Keratinocyte (primary cell): ENCODE data around the gene TAS2R16. TPM values are rescaled to one million over a fixed set of nuclear protein-coding genes. Genes with fewer than 3 reads are reported as not detected.

Source experiments
- DNase-seq: peaks from one replicate; pipeline ENCODE4 v3.0.0-alpha.2; 2011; ENCODE audit warnings: low read depth, missing footprints, low spot score
- FAIRE-seq: peaks from 2 replicates; lab custom pipeline; 2011; peaks lifted over from hg19 to GRCh38; lab: Jason Lieb, UNC
- H2AFZ ChIP-seq: 2 replicates; pipeline ENCODE4 v1.6.0; 2012; ENCODE audit warnings: low read length, control low read depth, inconsistent platforms; ENCODE audit not compliant: control insufficient read depth
- H3K27ac ChIP-seq: 2 replicates; pipeline ENCODE4 v1.5.1; 2011; ENCODE audit warnings: low read length; ENCODE audit not compliant: control insufficient read depth, insufficient read depth
- H3K27me3 ChIP-seq: 3 replicates; pipeline ENCODE4 v1.6.0; 2011; ENCODE audit warnings: low read length; ENCODE audit not compliant: control insufficient read depth, insufficient read depth; ENCODE audit errors: extremely low read depth
- H3K36me3 ChIP-seq, 2 experiments: 2 replicates in 1 of 2; 3 replicates in 1 of 2; pipeline ENCODE4 v1.5.1; 2011; ENCODE audit warnings: low read length in 2 of 2, mild to moderate bottlenecking in 1 of 2; ENCODE audit not compliant: control insufficient read depth in 2 of 2, insufficient read depth in 2 of 2; ENCODE audit errors: extremely low read depth in 1 of 2
- H3K4me1 ChIP-seq: 3 replicates; pipeline ENCODE4 v1.5.1; 2011; ENCODE audit warnings: low read length; ENCODE audit not compliant: control insufficient read depth, insufficient read depth; ENCODE audit errors: extremely low read depth
- H3K4me2 ChIP-seq: 3 replicates; pipeline ENCODE4 v1.6.0; 2011; ENCODE audit warnings: low read depth, low read length; ENCODE audit not compliant: control insufficient read depth, insufficient read depth; ENCODE audit errors: extremely low read depth
- H3K4me3 ChIP-seq, 3 experiments: fragments of 200-600 bp in 1 of 3; sonication (generic) in 1 of 3; 2 replicates in 2 of 3; 3 replicates in 1 of 3; pipeline ENCODE4 v1.5.1; 2011 to 2016; ENCODE audit warnings: low read length in 3 of 3, mild to moderate bottlenecking in 3 of 3, control low read depth in 2 of 3, inconsistent platforms in 1 of 3, low read depth in 1 of 3, mixed read lengths in 1 of 3, mixed run types in 1 of 3, moderate library complexity in 1 of 3; ENCODE audit not compliant: control insufficient read depth in 2 of 3, insufficient read depth in 2 of 3; ENCODE audit errors: extremely low read depth in 1 of 3
- H3K79me2 ChIP-seq: 2 replicates; pipeline ENCODE4 v1.6.0; 2012; ENCODE audit warnings: low read length; ENCODE audit not compliant: control insufficient read depth, insufficient read depth
- H3K9ac ChIP-seq: 3 replicates; pipeline ENCODE4 v1.6.0; 2011; ENCODE audit warnings: low read length; ENCODE audit not compliant: control insufficient read depth, insufficient read depth; ENCODE audit errors: extremely low read depth
- H3K9me1 ChIP-seq: 3 replicates; pipeline ENCODE4 v1.6.0; 2011; ENCODE audit warnings: low read length; ENCODE audit not compliant: control insufficient read depth, insufficient read depth; ENCODE audit errors: extremely low read depth
- H3K9me3 ChIP-seq: 2 replicates; pipeline ENCODE4 v1.5.1; 2012; ENCODE audit warnings: low read depth, low read length; ENCODE audit not compliant: control insufficient read depth
- H4K20me1 ChIP-seq: 3 replicates; pipeline ENCODE4 v1.6.0; 2011; ENCODE audit warnings: low read length; ENCODE audit not compliant: control insufficient read depth, insufficient read depth; ENCODE audit errors: extremely low read depth
- CTCF ChIP-seq, 3 experiments: IDR thresholded peaks in 1 of 3; conservative IDR thresholded peaks in 1 of 3; optimal IDR thresholded peaks in 1 of 3; 2 replicates in 2 of 3; 3 replicates in 1 of 3; pipeline versions ENCODE3 to v1.5.1; 2011; ENCODE audit warnings: low read length in 3 of 3, mild to moderate bottlenecking in 3 of 3, moderate library complexity in 2 of 3, control low read depth in 1 of 3, inconsistent platforms in 1 of 3; ENCODE audit not compliant: insufficient read depth in 2 of 3; ENCODE audit errors: extremely low read depth in 1 of 3
- EZH2 ChIP-seq: IDR thresholded peaks from one replicate; pipeline ENCODE4 v1.6.1; 2012; ENCODE audit warnings: inconsistent platforms, mild to moderate bottlenecking, low read length, moderate library complexity
- dilution Hi-C: fragments of 300-500 bp; cut with MboI; formaldehyde crosslinking; loops from one replicate; pipeline ENCODE4 v1.7.0; 2020; ENCODE audit warnings: low sequenced_read_pairs; ENCODE audit not compliant: extremely low pct_ligation_motif_present
- polyA plus RNA-seq, 5 experiments: library from polyadenylated mRNA; depleted of rRNA in 3 of 5; stranded (reverse) in 3 of 5; stranded (forward) in 1 of 5; unstranded in 1 of 5; fragments of >200 nt; gene quantifications; 1 replicate in 1 of 5; 2 replicates in 3 of 5; 3 replicates in 1 of 5; pipeline versions ENCODE4 v1.2.1 to v1.2.3, GENCODE V29; 2011 to 2012; ENCODE audit warnings: missing spikeins in 2 of 5, low read depth in 1 of 5, low replicate concordance in 1 of 5

The TAS2R16 gene
- polyA plus RNA-seq, 1 donor (not counting 4 experiments of a cell fraction or from before 2014, with no cell fraction given), result not detected

DNA sequence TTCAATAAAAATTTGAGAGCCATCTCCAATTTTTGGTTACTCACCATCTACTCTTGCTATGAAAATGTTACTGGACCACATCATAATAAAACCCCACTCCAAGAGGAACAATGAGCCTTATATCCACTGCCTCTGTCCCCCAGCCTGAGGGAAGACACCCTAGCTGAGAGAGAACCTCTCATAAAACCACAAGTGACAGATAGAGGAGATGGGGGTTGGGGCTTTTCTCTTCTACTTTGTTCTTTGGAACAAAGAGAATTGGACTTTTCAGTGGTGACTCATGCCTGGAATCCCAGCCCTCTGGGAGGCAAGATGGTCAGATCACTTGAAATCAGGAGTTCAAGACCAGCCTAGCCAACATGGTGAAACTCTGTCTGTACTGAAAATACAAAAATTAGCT lies 27.6 kb upstream of the TAS2R16 start:
- FAIRE-seq (no peak), DNase-seq (no peak)
- Histone ChIP-seq H3K9ac (no peak overlapping the region), H3K79me2 (no peaks in the 10 kb centered on the region), H3K4me1 (no peaks in the 10 kb centered on the region), H3K4me2 (no peak overlapping the region), H3K9me3 (no peaks in the 10 kb centered on the region), H2AFZ (no peak overlapping the region), H3K27ac (no peak overlapping the region), H3K27me3 (no peaks in the 10 kb centered on the region), H4K20me1 (no peaks in the 10 kb centered on the region), H3K4me3 (no peak overlapping the region), H3K9me1 (no peaks in the 10 kb centered on the region), H3K36me3 (no peaks in the 10 kb centered on the region)
- TF ChIP-seq EZH2 (no peak), CTCF (optimal IDR thresholded peaks at IDR 0.05 in 1 of 3, IDR thresholded peaks at IDR 0.05 in 1 of 3, conservative IDR thresholded peaks at IDR 0.05 in 1 of 3; ENCODE audit: extremely low read depth in 1 of 3, insufficient read depth in 2 of 3, low read length in 3 of 3) (no peak)
- dilution Hi-C loops, result no loop called here

GRCh38 chr7:123022576-123022975 lies 27.1 kb upstream of the TAS2R16 start:
- dilution Hi-C loops, result no loop called here
- no peak for DNase-seq
- TF ChIP-seq CTCF (optimal IDR thresholded peaks at IDR 0.05 in 1 of 3, IDR thresholded peaks at IDR 0.05 in 1 of 3, conservative IDR thresholded peaks at IDR 0.05 in 1 of 3; ENCODE audit: extremely low read depth in 1 of 3, insufficient read depth in 2 of 3, low read length in 3 of 3) (no peak), EZH2 (no peak)

More at GRCh38 chr7:123022576-123022975, 27.1 kb upstream of the TAS2R16 start:
- Histone ChIP-seq H3K36me3 (no peaks in the 10 kb centered on the region), H3K4me2 (no peak overlapping the region), H3K27me3 (no peaks in the 10 kb centered on the region), H3K4me3 (no peak overlapping the region), H3K27ac (no peak overlapping the region), H2AFZ (no peak overlapping the region), H3K79me2 (no peaks in the 10 kb centered on the region), H3K9me1 (no peaks in the 10 kb centered on the region), H4K20me1 (no peaks in the 10 kb centered on the region), H3K9ac (no peak overlapping the region), H3K9me3 (no peaks in the 10 kb centered on the region), H3K4me1 (no peaks in the 10 kb centered on the region)
- no peak for FAIRE-seq
